GM18517 (cell line): Measurements from ENCODE around the gene SEPTIN7.

Source experiments
- ATAC-seq: cut with Tn5 transposase; IDR thresholded peaks from one replicate; pipeline ENCODE4 v1.9.1; 2021; ENCODE audit warnings: mild to moderate bottlenecking, moderate library complexity; ENCODE audit not compliant: unreplicated experiment

SEPTIN7 gene

GRCh38 chr7:35785250-35785649 is 15.6 kb upstream of the SEPTIN7 start:
- no peak for ATAC-seq

DNA sequence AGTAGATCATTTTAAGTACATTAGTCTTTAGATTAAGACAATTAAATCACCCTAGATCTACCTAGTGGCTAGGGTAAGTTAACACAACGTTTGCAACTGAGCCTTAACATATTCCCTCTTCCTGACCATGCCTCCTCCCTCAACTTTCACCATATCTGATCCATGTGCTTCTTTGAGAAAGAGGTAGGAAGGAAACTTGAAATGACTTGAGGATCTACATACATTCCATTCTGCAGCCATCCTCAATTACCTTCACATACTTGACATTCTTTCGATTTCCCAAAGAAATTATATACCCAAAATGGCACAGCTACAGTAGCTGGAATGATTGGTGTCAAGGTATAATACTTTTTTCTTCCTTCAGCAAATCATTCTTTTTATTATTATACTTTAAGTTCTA is 12.9 kb upstream of the SEPTIN7 start:
- no peak for ATAC-seq

GRCh38 chr7:35792472-35792871 is 8.4 kb upstream of the SEPTIN7 start:
- ATAC-seq, result no peak

DNA sequence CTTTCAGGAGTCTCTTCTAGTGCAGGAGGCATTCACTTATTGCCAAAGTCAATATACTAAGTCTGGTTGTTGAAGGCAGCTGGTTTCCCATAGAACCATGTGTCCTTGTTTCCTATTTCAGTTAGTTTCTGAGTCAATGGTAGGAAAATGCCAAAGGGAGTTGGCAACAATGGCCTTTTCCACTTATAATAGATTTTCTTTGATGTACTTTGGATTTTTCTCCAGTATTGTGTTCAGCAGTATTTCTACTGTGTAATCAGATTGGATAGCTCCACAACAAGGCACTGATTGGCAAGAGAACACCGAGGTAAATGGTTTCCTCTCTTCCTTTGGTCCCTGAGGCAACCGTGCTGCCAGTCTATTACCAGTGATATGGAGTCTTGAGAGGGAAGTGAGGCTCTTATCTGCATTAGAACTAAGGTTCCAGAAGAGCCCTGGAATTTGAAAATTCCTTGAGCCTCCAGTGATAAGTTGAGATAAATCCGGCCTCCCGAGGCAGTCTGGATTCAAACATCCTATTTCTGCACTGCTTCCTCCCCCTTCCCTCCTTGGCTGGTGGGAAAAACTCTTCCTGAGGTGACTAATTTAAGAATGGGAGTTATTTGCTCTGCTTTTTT is 7.9 kb upstream of the SEPTIN7 start:
- no peak for ATAC-seq

DNA sequence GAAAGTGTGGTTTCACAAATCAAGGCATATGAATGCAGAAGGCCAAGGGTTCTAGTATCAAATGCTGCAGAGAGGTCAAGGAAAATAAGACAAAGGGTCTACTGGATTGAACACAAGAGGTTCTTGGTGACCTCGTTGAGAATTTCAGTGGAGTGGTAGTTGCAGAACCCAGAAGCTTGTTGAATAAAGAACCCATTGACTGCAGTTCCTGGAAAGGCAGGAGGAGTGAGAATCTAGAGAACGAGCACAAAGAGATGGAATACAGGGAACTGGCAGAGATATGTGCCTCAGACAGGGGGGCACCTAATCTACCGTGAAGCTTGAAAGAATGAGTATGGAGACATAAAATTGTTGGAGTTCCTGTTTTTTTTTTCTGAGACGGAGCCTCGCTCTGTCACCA is 3.5 kb upstream of the SEPTIN7 start:
- ATAC-seq, result no peak

GRCh38 chr7:35799846-35800717 is 775 bp upstream of the SEPTIN7 start:
- peak; percentile 49 for ATAC-seq

GRCh38 chr7:35801392-35802101 is 690 bp downstream of the SEPTIN7 start:
- peak; percentile 40 for ATAC-seq

GRCh38 chr7:35802102-35802466 is 1.2 kb downstream of the SEPTIN7 start:
- ATAC-seq, result no peak

GRCh38 chr7:35802649-35803048 is 1.8 kb downstream of the SEPTIN7 start:
- no peak for ATAC-seq

DNA sequence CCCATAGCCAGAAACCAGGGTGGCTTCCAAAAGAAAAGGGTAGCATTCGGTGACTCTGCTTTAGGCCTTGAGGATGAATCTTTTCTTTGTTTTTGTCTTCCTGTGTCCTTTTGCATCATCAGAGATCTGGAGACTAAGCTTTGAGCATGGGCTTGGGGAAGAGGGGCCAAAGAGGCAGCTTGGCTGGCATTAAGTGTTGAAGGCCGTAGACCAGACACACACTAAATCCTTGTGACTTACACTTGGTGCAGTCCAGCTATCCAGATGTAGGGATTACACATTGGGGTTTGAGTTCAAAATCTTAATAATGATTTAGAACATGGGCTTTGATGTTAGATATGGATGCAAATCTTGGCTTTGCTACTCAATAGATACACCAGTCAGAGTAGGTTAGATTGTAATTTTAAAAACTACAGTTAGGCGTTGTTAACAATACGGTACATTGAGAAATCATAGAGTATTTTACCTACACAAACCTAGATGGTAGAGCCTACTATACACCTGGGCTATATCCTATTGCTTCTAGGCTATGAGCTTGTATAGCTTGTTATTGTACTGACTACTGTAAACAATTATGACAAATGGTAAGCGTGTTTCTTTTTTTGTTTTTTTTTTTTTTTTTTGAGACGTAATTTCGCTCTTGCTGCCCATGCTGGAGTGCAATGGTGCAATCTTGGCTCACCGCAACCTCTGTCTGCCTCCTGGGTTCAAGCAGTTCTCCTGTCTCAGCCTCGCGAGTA is 3.5 kb downstream of the SEPTIN7 start:
- ATAC-seq, result no peak

- no peak for ATAC-seq
Observed at GRCh38 chr7:35805876-35806275, 5.0 kb downstream of the SEPTIN7 start.

DNA sequence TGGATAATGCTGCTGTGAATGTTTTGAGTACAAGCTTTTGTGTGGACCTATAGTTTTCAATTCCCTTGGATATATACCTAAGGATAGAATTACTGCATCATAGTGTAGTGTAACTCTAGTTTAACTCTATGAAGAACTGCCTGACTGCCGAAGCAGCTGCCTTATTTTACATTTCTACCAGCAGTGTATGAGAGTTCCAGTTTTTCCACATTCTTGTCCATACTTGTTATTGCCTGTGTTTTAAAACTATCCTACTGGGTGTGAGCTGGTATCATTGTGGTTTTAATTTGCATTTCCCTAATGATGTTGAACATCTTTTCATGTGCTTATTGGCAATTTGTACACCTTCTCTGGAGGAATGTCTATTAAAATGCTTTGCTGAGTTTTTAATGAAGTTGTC is 15.7 kb downstream of the SEPTIN7 start:
- ATAC-seq, result no peak

- ATAC-seq, result no peak
Observed at GRCh38 chr7:35817181-35817580, 16.3 kb downstream of the SEPTIN7 start.

DNA sequence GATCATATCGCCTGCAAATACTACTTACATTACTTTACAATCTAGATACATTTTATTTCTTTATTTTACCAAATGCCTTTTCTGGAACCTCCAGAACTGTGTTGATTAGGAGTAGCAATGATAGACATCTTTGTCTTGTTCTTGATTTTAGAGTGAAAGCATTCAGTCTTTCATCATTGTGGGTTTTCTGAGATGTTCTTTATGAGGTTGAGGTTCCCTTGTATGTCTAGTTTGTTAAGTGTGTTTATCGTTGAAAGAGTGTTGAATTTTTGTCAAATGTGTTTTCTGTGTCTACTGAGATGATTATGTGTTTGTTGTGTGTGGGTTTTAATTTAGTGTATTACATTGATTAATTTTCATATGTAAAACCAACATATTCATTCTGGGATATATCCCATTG is 17.1 kb downstream of the SEPTIN7 start:
- no peak for ATAC-seq

DNA sequence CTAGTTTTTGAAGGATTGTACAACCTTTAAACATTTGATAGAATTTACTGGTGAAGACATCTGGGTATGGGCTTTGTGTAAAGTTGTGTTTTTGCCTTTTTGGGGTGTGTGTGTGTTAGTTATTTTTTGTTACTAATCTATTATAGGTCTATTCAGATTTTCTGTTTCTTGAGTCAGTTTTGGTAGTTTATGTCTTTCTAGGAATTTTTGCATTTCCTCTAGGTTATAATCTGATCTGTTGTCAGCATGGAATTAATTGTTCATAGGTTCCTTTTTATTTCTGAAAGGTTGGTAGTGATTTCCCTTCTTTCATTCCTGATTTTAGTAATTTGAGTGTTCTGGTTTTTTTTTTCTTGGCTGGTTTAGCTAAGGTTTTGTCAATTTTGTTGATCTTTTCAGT is 17.7 kb downstream of the SEPTIN7 start:
- no peak for ATAC-seq

- ATAC-seq, result no peak
Observed at GRCh38 chr7:35819310-35819709, 18.5 kb downstream of the SEPTIN7 start.

GRCh38 chr7:35819954-35820703 is 19.3 kb downstream of the SEPTIN7 start:
- no peak for ATAC-seq

DNA sequence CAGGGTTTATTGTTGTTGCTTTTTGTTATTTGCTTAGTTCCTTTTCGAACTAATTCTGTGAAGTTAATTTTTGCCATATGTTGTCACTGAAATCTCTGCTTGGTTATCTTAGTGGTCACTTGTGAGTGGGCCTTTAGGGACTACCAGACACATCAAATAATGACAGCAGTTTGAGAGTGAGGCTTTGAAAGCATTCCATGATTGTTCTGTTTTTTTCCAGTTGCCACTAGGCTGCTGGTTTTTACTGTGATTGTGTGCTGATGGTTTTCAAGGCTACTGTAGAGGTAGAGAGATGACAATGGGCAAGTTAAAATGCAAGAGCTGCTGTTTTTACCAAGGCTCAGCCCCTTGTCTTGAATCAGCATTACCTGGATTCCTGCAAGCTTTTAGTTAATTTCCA is 20.0 kb downstream of the SEPTIN7 start:
- no peak for ATAC-seq

DNA sequence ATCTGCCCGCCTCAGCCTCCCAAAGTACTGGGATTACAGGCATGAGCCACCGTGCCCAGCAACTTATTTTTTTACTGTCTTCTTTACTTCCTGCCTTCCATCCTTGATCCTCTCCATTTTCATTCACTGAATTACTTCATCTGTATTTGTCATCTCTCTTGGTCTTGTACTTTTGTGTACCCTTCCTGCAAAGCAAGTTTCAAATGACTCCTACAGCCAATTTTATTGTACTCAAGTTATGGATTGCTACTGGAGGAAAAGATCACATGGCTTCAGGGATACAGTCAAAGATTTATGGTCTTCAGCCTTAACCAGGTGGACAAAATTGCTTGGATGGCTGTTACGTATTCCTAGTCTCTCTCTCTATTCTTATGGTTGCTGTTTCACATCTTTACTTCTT is 22.6 kb downstream of the SEPTIN7 start:
- ATAC-seq, result no peak

DNA sequence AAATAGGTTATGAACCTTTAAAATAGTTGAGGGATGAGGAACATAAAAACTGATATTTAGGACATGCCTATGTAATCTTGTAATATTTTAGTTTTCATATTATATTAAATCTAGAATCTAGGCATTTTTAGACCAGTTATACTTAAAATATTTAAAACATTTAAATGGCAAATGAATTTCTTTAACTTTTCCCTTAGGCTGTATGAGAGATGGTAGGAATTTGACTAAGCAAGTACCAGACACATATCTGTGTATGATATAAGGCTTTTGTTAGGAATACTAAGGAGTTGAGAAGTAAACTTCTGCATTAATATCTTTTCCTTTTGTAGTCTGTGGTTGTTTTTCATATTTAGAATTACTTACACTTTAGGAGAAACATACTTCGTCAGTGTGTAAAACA is 25.1 kb downstream of the SEPTIN7 start:
- ATAC-seq, result no peak

GRCh38 chr7:35826751-35827150 is 25.9 kb downstream of the SEPTIN7 start:
- ATAC-seq, result no peak
